A549 treated with CORT108297 at 1 μM for 4 hours (cell line): ENCODE data around the gene LMAN1. TPM values are rescaled to one million over a fixed set of nuclear protein-coding genes. Genes with fewer than 3 reads are reported as not detected.

Experiments used
- total RNA-seq: library from RNA; stranded (reverse); fragments of 200-300 nt; extraction: Qiagen RNA extraction; gene quantifications from 5 replicates; pipeline ENCODE4 v1.2.3, GENCODE V29; 2022

LMAN1 gene, protein sequence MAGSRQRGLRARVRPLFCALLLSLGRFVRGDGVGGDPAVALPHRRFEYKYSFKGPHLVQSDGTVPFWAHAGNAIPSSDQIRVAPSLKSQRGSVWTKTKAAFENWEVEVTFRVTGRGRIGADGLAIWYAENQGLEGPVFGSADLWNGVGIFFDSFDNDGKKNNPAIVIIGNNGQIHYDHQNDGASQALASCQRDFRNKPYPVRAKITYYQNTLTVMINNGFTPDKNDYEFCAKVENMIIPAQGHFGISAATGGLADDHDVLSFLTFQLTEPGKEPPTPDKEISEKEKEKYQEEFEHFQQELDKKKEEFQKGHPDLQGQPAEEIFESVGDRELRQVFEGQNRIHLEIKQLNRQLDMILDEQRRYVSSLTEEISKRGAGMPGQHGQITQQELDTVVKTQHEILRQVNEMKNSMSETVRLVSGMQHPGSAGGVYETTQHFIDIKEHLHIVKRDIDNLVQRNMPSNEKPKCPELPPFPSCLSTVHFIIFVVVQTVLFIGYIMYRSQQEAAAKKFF
- total RNA-seq = 26.6 to 41.6 TPM (median 32.3 TPM) in 5 replicates

DNA sequence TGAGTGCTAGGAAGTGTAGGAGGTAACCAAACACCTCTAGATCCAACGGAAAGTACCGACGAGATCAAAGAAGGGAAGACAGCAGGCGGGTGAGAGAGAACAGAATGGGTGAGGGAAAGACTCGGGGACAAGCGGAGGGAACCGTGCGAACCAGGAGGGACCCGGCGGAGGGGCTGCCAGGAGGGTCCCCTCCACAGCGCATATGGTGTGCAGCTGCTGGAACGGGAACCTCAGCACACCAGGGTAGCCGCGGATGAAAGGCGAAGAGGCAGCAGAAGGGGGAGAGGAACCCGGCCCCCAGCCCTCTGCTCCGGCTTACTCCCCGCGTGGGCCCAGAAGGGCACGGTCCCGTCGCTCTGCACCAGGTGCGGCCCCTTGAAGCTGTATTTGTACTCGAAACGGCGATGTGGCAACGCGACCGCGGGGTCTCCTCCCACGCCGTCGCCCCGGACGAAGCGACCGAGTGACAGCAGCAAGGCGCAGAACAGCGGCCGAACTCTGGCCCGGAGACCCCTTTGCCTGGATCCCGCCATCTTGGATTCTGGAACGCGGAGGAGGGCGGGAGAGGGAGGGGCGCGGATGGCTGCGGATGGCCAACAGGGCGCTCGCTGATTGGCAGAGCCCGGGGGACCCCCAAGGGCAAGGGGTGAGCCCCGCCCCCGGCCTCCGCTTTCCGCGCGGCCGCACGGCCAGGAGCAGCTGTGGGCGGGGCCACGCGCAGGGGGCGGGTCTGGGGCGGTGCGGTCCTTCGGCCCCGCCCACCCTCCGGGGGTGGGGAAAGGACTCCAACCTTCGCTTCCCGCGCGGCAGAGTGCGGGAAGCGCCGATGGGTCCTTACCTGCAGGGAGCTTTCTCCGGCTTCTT lies at the start of gene LMAN1:
Gene LMAN1 (minus strand): TSS at position 554 of the 864 bp plus-strand sequence. CDS start 21 bp downstream, at position 533.

DNA sequence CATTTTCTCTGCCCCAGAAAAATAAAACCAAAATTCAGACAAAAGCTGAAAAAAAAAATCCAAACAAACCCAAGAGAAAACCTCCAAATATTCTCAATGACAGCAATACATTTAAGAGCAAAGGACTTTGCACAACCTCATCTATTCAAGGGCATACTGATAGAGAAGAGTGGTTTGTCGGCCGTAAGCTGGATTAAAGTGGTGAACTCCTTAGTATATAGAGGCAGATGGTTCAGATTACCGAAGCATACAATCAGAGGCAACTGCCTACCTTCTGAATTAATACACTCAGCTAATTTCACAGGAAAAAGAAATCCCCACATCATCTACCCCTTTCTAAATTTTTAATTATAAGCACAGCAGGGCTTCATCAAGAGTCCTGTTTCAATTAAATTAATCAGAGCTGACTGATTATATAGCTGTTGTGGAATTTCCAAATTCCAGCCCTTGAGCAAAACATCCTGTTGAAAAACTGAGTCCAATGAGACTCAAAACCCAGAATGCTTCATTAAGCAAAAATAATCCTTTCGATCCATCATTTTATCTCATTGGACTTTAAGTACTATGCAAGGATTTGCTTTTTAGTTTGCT lies 40.5 kb downstream of the LMAN1 start, which contains the start of gene CPLX4:
Gene CPLX4 (minus strand): TSS at position 190 of the 591 bp plus-strand sequence. CDS start 187 bp downstream, at position 3.

Other genes starting within 250 kb of the LMAN1 start
- 53.9 to 66.3 TPM (median 60.7 TPM) in 5 replicates for gene SEC11C, start 219.4 kb downstream of the LMAN1 start, total RNA-seq
- not detected in 5 replicates for gene GRP, start 139.1 kb downstream of the LMAN1 start, total RNA-seq
- not detected in 5 replicates for gene RAX, start 85.8 kb downstream of the LMAN1 start, total RNA-seq
- gene CPLX4, start 40.6 kb downstream of the LMAN1 start, total RNA-seq = not detected in 5 replicates